Activated T-cell treated with anti-CD3 and anti-CD28 coated beads, Interleukin-2, amount 50 U/mL, for 24 hours (primary cell): ENCODE measurements around the gene ELP6.
"Not testable (repeated sequence)": the region's sequence is repeated elsewhere in the genome, so short reads cannot be mapped to it uniquely, and the experiment has no call there.

Experiments used
- DNase-seq: peaks from one replicate; pipeline ENCODE4 v3.0.0-alpha.2; 2020
- H3K27ac Mint-ChIP-seq: 2 replicates; pipeline ENCODE4 v1.8.0; 2020; ENCODE audit warnings: mild to moderate bottlenecking, mixed read lengths
- H3K27me3 Mint-ChIP-seq: 2 replicates; pipeline ENCODE4 v1.8.0; 2020; ENCODE audit warnings: mixed read lengths
- H3K36me3 Mint-ChIP-seq: 2 replicates; pipeline ENCODE4 v1.8.0; 2020; ENCODE audit warnings: low read depth, mixed read lengths
- H3K4me1 Mint-ChIP-seq: 2 replicates; pipeline ENCODE4 v1.8.0; 2020; ENCODE audit warnings: low read depth, mixed read lengths
- H3K4me3 Mint-ChIP-seq: 2 replicates; pipeline ENCODE4 v1.8.0; 2020; ENCODE audit warnings: mild to moderate bottlenecking, moderate library complexity, mixed read lengths
- H3K9me3 Mint-ChIP-seq: 2 replicates; pipeline ENCODE4 v1.8.0; 2020; ENCODE audit warnings: mixed read lengths

Gene ELP6

GRCh38 chr3:47464588-47464987 lies 48.9 kb downstream of the ELP6 start:
- H3K36me3 Mint-ChIP-seq, result peaks cover 68% of the 10 kb centered on the region
- H3K9me3 Mint-ChIP-seq, result peaks cover 4% of the 10 kb centered on the region
- no peak overlapping the region for H3K4me3 Mint-ChIP-seq
- H3K4me1 Mint-ChIP-seq, result peaks cover 37% of the 10 kb centered on the region
- no peaks in the 10 kb centered on the region for H3K27me3 Mint-ChIP-seq
- H3K27ac Mint-ChIP-seq, result peak overlapping the region; percentile 59
- DNase-seq, result no peak

- not testable (repeated sequence) for H3K9me3 Mint-ChIP-seq, H3K4me3 Mint-ChIP-seq, DNase-seq, H3K27me3 Mint-ChIP-seq, H3K27ac Mint-ChIP-seq
- peaks cover 45% of the 10 kb centered on the region for H3K36me3 Mint-ChIP-seq
- H3K4me1 Mint-ChIP-seq, result peaks cover 37% of the 10 kb centered on the region
Measured at GRCh38 chr3:47459534-47460085, 53.9 kb downstream of the ELP6 start.

- no peak for DNase-seq
- peaks cover 36% of the 10 kb centered on the region for H3K36me3 Mint-ChIP-seq
Measured at GRCh38 chr3:47456984-47457383, 56.5 kb downstream of the ELP6 start.

GRCh38 chr3:47455806-47456452 lies 57.6 kb downstream of the ELP6 start:
- Mint-ChIP-seq H3K27ac (peak overlapping the region; percentile 4), H3K27me3 (no peaks in the 10 kb centered on the region), H3K4me1 (peaks cover 36% of the 10 kb centered on the region), H3K9me3 (peaks cover under 1% of the 10 kb centered on the region), H3K4me3 (no peak overlapping the region), H3K36me3 (peaks cover 29% of the 10 kb centered on the region)
- no peak for DNase-seq

More at GRCh38 chr3:47456984-47457383, 56.5 kb downstream of the ELP6 start:
- Mint-ChIP-seq H3K27me3 (no peaks in the 10 kb centered on the region), H3K9me3 (peaks cover 2% of the 10 kb centered on the region), H3K4me1 (peaks cover 34% of the 10 kb centered on the region), H3K27ac (no peak overlapping the region), H3K4me3 (no peak overlapping the region)

GRCh38 chr3:47452453-47453215 lies 60.9 kb downstream of the ELP6 start:
- peaks cover 38% of the 10 kb centered on the region for H3K4me1 Mint-ChIP-seq

More at GRCh38 chr3:47452453-47453215, 60.9 kb downstream of the ELP6 start:
- Mint-ChIP-seq H3K27ac (no peak overlapping the region), H3K9me3 (no peaks in the 10 kb centered on the region), H3K36me3 (peaks cover 33% of the 10 kb centered on the region), H3K27me3 (no peaks in the 10 kb centered on the region), H3K4me3 (no peak overlapping the region)
- no peak for DNase-seq
